ENCODE results near the gene CTPS1.

Gene CTPS1

GRCh38 chr1:40948741-40949443 is 30.6 kb upstream of the CTPS1 start:
- Histone ChIP-seq H3K36me3 (ENCODE audit: control insufficient read depth, insufficient read depth, low read length) (no peaks in the 10 kb centered on the region), H3K9me3 (ENCODE audit: control insufficient read depth, low read length) (no peaks in the 10 kb centered on the region), H3K4me1 (ENCODE audit: control insufficient read depth, insufficient read depth, low read length, poor library complexity, severe bottlenecking) (peaks cover 17% of the 10 kb centered on the region), H3K27ac (ENCODE audit: low read depth, low read length, severe bottlenecking) (peak overlapping the region; percentile 23), H3K4me3 (ENCODE audit: extremely low read depth, insufficient read depth, low read length, poor library complexity, severe bottlenecking) (no peak overlapping the region)
- WGBS, 2 experiments (ENCODE audit: insufficient coverage in 2 of 2): 35 to 36% methylated on average over 6 to 7 of the region's 9 CpGs

GRCh38 chr1:40949563-40949962 is 29.9 kb upstream of the CTPS1 start:
- Histone ChIP-seq H3K9me3 (ENCODE audit: control insufficient read depth, low read length) (no peaks in the 10 kb centered on the region), H3K4me3 (ENCODE audit: extremely low read depth, insufficient read depth, low read length, poor library complexity, severe bottlenecking) (no peak overlapping the region), H3K36me3 (ENCODE audit: control insufficient read depth, insufficient read depth, low read length) (no peaks in the 10 kb centered on the region), H3K4me1 (ENCODE audit: control insufficient read depth, insufficient read depth, low read length, poor library complexity, severe bottlenecking) (peaks cover 11% of the 10 kb centered on the region), H3K27ac (ENCODE audit: low read depth, low read length, severe bottlenecking) (no peak overlapping the region)
- WGBS, 2 experiments (ENCODE audit: insufficient coverage in 2 of 2): 92 to 93% methylated on average over 2 of the region's 6 CpGs

GRCh38 chr1:40951943-40952743 is 27.4 kb upstream of the CTPS1 start:
- Histone ChIP-seq H3K36me3 (ENCODE audit: control insufficient read depth, insufficient read depth, low read length) (no peaks in the 10 kb centered on the region), H3K4me1 (ENCODE audit: control insufficient read depth, insufficient read depth, low read length, poor library complexity, severe bottlenecking) (peaks cover 6% of the 10 kb centered on the region), H3K9me3 (ENCODE audit: control insufficient read depth, low read length) (no peaks in the 10 kb centered on the region), H3K27ac (ENCODE audit: low read depth, low read length, severe bottlenecking) (no peak overlapping the region), H3K4me3 (ENCODE audit: extremely low read depth, insufficient read depth, low read length, poor library complexity, severe bottlenecking) (no peak overlapping the region)
- 29 to 30% methylated on average over 15 to 16 of the region's 17 CpGs for WGBS, 2 experiments (ENCODE audit: insufficient coverage in 2 of 2)

GRCh38 chr1:40952744-40953315 is 26.7 kb upstream of the CTPS1 start:
- H3K9me3 ChIP-seq (ENCODE audit: control insufficient read depth, low read length): no peaks in the 10 kb centered on the region
- no peak overlapping the region for H3K27ac ChIP-seq (ENCODE audit: low read depth, low read length, severe bottlenecking)
- no peak overlapping the region for H3K4me3 ChIP-seq (ENCODE audit: extremely low read depth, insufficient read depth, low read length, poor library complexity, severe bottlenecking)
- no peaks in the 10 kb centered on the region for H3K36me3 ChIP-seq (ENCODE audit: control insufficient read depth, insufficient read depth, low read length)
- WGBS, 2 experiments (ENCODE audit: insufficient coverage in 2 of 2): 38 to 50% methylated on average over 5 to 6 of the region's 6 CpGs
- peaks cover 6% of the 10 kb centered on the region for H3K4me1 ChIP-seq (ENCODE audit: control insufficient read depth, insufficient read depth, low read length, poor library complexity, severe bottlenecking)

GRCh38 chr1:40954626-40955025 is 24.9 kb upstream of the CTPS1 start:
- no peaks in the 10 kb centered on the region for H3K9me3 ChIP-seq (ENCODE audit: control insufficient read depth, low read length)
- H3K4me1 ChIP-seq (ENCODE audit: control insufficient read depth, insufficient read depth, low read length, poor library complexity, severe bottlenecking): no peaks in the 10 kb centered on the region
- 85 to 92% methylated on average over 3 of the region's 9 CpGs for WGBS, 2 experiments (ENCODE audit: insufficient coverage in 2 of 2)
- H3K27ac ChIP-seq (ENCODE audit: low read depth, low read length, severe bottlenecking): no peak overlapping the region
- no peak overlapping the region for H3K4me3 ChIP-seq (ENCODE audit: extremely low read depth, insufficient read depth, low read length, poor library complexity, severe bottlenecking)
- H3K36me3 ChIP-seq (ENCODE audit: control insufficient read depth, insufficient read depth, low read length): no peaks in the 10 kb centered on the region

GRCh38 chr1:40955266-40955665 is 24.2 kb upstream of the CTPS1 start:
- Histone ChIP-seq H3K27ac (ENCODE audit: low read depth, low read length, severe bottlenecking) (no peak overlapping the region), H3K4me3 (ENCODE audit: extremely low read depth, insufficient read depth, low read length, poor library complexity, severe bottlenecking) (no peak overlapping the region), H3K4me1 (ENCODE audit: control insufficient read depth, insufficient read depth, low read length, poor library complexity, severe bottlenecking) (no peaks in the 10 kb centered on the region), H3K36me3 (ENCODE audit: control insufficient read depth, insufficient read depth, low read length) (no peaks in the 10 kb centered on the region), H3K9me3 (ENCODE audit: control insufficient read depth, low read length) (no peaks in the 10 kb centered on the region)
- 73 to 86% methylated on average over 4 of the region's 5 CpGs for WGBS, 2 experiments (ENCODE audit: insufficient coverage in 2 of 2)

- no peaks in the 10 kb centered on the region for H3K36me3 ChIP-seq (ENCODE audit: control insufficient read depth, insufficient read depth, low read length)
- no CpG with 5 or more reads among the region's 1 CpG for WGBS, 2 experiments (ENCODE audit: insufficient coverage in 2 of 2)
These were observed 23.1 kb upstream of the CTPS1 start for GRCh38 chr1:40956407-40956806.

GRCh38 chr1:40958210-40958609 is 21.3 kb upstream of the CTPS1 start:
- Histone ChIP-seq H3K27ac (ENCODE audit: low read depth, low read length, severe bottlenecking) (no peak overlapping the region), H3K4me3 (ENCODE audit: extremely low read depth, insufficient read depth, low read length, poor library complexity, severe bottlenecking) (no peak overlapping the region), H3K9me3 (ENCODE audit: control insufficient read depth, low read length) (no peaks in the 10 kb centered on the region), H3K36me3 (ENCODE audit: control insufficient read depth, insufficient read depth, low read length) (no peaks in the 10 kb centered on the region), H3K4me1 (ENCODE audit: control insufficient read depth, insufficient read depth, low read length, poor library complexity, severe bottlenecking) (no peaks in the 10 kb centered on the region)

More at GRCh38 chr1:40956407-40956806, 23.1 kb upstream of the CTPS1 start:
- no peaks in the 10 kb centered on the region for H3K4me1 ChIP-seq (ENCODE audit: control insufficient read depth, insufficient read depth, low read length, poor library complexity, severe bottlenecking)
- no peak overlapping the region for H3K27ac ChIP-seq (ENCODE audit: low read depth, low read length, severe bottlenecking)
- no peaks in the 10 kb centered on the region for H3K9me3 ChIP-seq (ENCODE audit: control insufficient read depth, low read length)
- H3K4me3 ChIP-seq (ENCODE audit: extremely low read depth, insufficient read depth, low read length, poor library complexity, severe bottlenecking): no peak overlapping the region

- H3K27ac ChIP-seq (ENCODE audit: low read depth, low read length, severe bottlenecking): no peak overlapping the region
- 70 to 72% methylated on average over 8 to 9 of the region's 10 CpGs for WGBS, 2 experiments (ENCODE audit: insufficient coverage in 2 of 2)
- H3K9me3 ChIP-seq (ENCODE audit: control insufficient read depth, low read length): no peaks in the 10 kb centered on the region
- H3K4me1 ChIP-seq (ENCODE audit: control insufficient read depth, insufficient read depth, low read length, poor library complexity, severe bottlenecking): peaks cover 13% of the 10 kb centered on the region
- no peaks in the 10 kb centered on the region for H3K36me3 ChIP-seq (ENCODE audit: control insufficient read depth, insufficient read depth, low read length)
- H3K4me3 ChIP-seq (ENCODE audit: extremely low read depth, insufficient read depth, low read length, poor library complexity, severe bottlenecking): no peak overlapping the region
These were observed 14.0 kb upstream of the CTPS1 start for GRCh38 chr1:40965531-40965930.

GRCh38 chr1:40966417-40966816 is 13.1 kb upstream of the CTPS1 start:
- 70 to 83% methylated on average over 2 to 4 of the region's 4 CpGs for WGBS, 2 experiments (ENCODE audit: insufficient coverage in 2 of 2)
- peaks cover 13% of the 10 kb centered on the region for H3K4me1 ChIP-seq (ENCODE audit: control insufficient read depth, insufficient read depth, low read length, poor library complexity, severe bottlenecking)
- no peaks in the 10 kb centered on the region for H3K36me3 ChIP-seq (ENCODE audit: control insufficient read depth, insufficient read depth, low read length)
- H3K27ac ChIP-seq (ENCODE audit: low read depth, low read length, severe bottlenecking): no peak overlapping the region
- no peaks in the 10 kb centered on the region for H3K9me3 ChIP-seq (ENCODE audit: control insufficient read depth, low read length)
- no peak overlapping the region for H3K4me3 ChIP-seq (ENCODE audit: extremely low read depth, insufficient read depth, low read length, poor library complexity, severe bottlenecking)

GRCh38 chr1:40969445-40969844 is 10.1 kb upstream of the CTPS1 start:
- Histone ChIP-seq H3K36me3 (ENCODE audit: control insufficient read depth, insufficient read depth, low read length) (no peaks in the 10 kb centered on the region), H3K4me3 (ENCODE audit: extremely low read depth, insufficient read depth, low read length, poor library complexity, severe bottlenecking) (no peak overlapping the region), H3K27ac (ENCODE audit: low read depth, low read length, severe bottlenecking) (no peak overlapping the region), H3K9me3 (ENCODE audit: control insufficient read depth, low read length) (no peaks in the 10 kb centered on the region), H3K4me1 (ENCODE audit: control insufficient read depth, insufficient read depth, low read length, poor library complexity, severe bottlenecking) (peaks cover 21% of the 10 kb centered on the region)
- WGBS, 2 experiments (ENCODE audit: insufficient coverage in 2 of 2): 98% methylated on average over 5 to 6 of the region's 6 CpGs
